Medulla oblongata (tissue), 1 donor: ENCODE measurements around the gene RNLS.

Experiments used
- DNase-seq: peaks from one replicate; pipeline ENCODE4 v3.0.0-alpha.2; 2015; ENCODE audit errors: extremely low spot score

RNLS gene

GRCh38 chr10:88260329-88261051, 322.6 kb downstream of the RNLS start:
- no peak for DNase-seq

GRCh38 chr10:88259381-88259780, 323.7 kb downstream of the RNLS start:
- no peak for DNase-seq

- DNase-seq, result no peak
These were observed 326.2 kb downstream of the RNLS start for GRCh38 chr10:88256886-88257285.

- DNase-seq, result no peak
These were observed 327.0 kb downstream of the RNLS start for GRCh38 chr10:88256013-88256680.

- no peak for DNase-seq
These were observed 329.0 kb downstream of the RNLS start for GRCh38 chr10:88254091-88254490.

GRCh38 chr10:88253622-88254021, 329.5 kb downstream of the RNLS start:
- DNase-seq, result no peak

- DNase-seq, result no peak
These were observed 330.0 kb downstream of the RNLS start for GRCh38 chr10:88253128-88253527.

- no peak for DNase-seq
These were observed 333.7 kb downstream of the RNLS start for GRCh38 chr10:88249450-88249849.

- DNase-seq, result no peak
These were observed 336.4 kb downstream of the RNLS start for GRCh38 chr10:88246675-88247074.

- DNase-seq, result no peak
These were observed 337.1 kb downstream of the RNLS start for GRCh38 chr10:88245974-88246511.

GRCh38 chr10:88244781-88245625, 338.1 kb downstream of the RNLS start:
- DNase-seq, result peak; percentile 46

GRCh38 chr10:88243836-88244730, 339.0 kb downstream of the RNLS start:
- DNase-seq, result no peak

GRCh38 chr10:88243202-88243744, 339.8 kb downstream of the RNLS start:
- DNase-seq, result no peak

GRCh38 chr10:88241501-88241900, 341.6 kb downstream of the RNLS start:
- DNase-seq, result no peak

GRCh38 chr10:88239212-88239611, 343.9 kb downstream of the RNLS start:
- DNase-seq, result no peak

GRCh38 chr10:88238615-88238914, 344.6 kb downstream of the RNLS start:
- no peak for DNase-seq

- no peak for DNase-seq
These were observed 345.1 kb downstream of the RNLS start for GRCh38 chr10:88237896-88238614.

- no peak for DNase-seq
These were observed 346.9 kb downstream of the RNLS start for GRCh38 chr10:88236121-88236743.

GRCh38 chr10:88234297-88234696, 348.8 kb downstream of the RNLS start:
- DNase-seq, result peak; percentile 33

- no peak for DNase-seq
These were observed 349.2 kb downstream of the RNLS start for GRCh38 chr10:88233870-88234269.
